Activated T-helper 9 cell treated with anti-CD3 and anti-CD28 coated beads, Interleukin-2, amount 50 U/mL, for 16 hours (primary cell): ENCODE results near the gene CCL27.

Experiments
- DNase-seq: peaks from one replicate; pipeline ENCODE4 v3.0.0-alpha.2; 2020; ENCODE audit warnings: low read depth

Gene CCL27, protein sequence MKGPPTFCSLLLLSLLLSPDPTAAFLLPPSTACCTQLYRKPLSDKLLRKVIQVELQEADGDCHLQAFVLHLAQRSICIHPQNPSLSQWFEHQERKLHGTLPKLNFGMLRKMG

DNA sequence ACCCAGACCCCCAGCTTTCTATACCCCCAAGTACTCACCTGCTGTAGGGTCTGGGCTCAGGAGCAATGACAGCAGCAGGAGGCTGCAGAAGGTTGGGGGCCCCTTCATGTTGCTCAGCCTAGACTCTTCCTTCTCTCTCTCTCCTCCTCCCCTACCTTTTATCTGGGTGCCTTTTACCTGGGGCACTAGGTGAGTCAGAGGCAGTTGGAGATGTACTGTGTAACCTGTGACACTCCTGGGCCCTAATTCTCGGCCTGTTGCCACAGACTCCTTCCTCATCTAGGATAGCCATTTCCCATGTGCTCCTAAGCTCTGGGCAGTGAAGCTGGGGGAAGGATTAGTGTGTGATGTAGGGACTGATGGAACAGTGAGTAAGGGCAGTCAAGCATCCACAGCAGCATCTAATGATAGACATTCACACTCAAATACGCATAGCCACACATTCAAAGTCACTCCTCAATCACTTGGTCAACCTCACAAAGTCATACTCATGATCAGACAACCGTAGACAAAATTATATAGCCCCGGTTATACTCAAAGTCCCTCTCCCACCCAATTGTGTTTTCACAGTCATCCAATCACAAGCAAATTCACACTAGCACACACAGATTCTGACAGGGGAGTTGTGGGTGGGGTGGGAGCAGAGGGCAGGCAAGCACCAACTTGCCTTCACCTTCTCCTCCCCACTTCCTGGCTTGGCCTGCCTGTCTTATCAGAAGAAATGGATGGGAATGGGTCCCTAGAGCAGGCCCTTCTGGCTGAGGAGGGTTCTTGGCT lies at the start of gene CCL27:
Gene CCL27 (minus strand): TSS at position 132 of the 777 bp plus-strand sequence. CDS start 24 bp downstream, at position 108.
- DNase-seq = no peak

DNA sequence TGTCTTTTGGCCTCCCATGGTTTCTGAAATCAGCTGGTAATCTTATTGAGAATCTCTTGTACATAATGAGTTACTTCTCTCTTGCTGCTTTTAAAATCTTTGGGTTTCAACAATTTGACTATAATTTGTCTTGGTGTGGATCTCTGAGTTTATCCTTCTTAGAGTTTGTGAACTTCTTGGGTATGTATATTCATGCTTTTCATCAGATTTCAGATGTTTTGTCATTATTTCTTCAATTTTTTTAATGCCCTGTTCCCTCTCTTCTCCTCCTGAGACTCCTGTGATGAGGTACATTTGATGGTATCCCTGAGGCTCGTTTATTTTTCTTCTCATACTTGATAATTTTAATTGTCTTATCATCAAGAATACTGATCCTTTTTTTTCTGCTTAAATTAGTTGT lies 49.7 kb upstream of the CCL27 start:
- DNase-seq = no peak

DNA sequence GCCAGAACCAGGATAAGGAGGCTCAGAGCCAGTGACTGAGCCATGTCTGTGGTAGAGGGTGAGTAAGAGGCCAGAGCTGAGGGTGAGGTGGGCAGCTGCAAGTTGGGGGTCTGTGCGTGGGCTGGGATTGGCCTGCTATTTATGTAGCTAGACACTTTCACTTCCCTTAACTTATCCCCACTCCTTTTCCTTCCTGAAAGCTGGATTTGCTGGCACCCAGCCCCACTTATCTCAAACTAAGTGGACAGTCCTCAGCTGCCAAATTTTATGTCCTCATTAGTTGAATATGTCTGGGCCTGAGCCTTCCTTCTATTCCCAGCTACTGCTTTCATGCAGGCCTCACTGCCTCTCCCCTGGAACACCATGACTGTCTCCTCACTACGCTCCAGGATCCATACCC lies 47.6 kb upstream of the CCL27 start, which contains the start of gene CCL21:
Gene CCL21 (minus strand): TSS at position 114 of the 400 bp plus-strand sequence. CDS start 70 bp downstream, at position 44.
- DNase-seq = no peak

DNA sequence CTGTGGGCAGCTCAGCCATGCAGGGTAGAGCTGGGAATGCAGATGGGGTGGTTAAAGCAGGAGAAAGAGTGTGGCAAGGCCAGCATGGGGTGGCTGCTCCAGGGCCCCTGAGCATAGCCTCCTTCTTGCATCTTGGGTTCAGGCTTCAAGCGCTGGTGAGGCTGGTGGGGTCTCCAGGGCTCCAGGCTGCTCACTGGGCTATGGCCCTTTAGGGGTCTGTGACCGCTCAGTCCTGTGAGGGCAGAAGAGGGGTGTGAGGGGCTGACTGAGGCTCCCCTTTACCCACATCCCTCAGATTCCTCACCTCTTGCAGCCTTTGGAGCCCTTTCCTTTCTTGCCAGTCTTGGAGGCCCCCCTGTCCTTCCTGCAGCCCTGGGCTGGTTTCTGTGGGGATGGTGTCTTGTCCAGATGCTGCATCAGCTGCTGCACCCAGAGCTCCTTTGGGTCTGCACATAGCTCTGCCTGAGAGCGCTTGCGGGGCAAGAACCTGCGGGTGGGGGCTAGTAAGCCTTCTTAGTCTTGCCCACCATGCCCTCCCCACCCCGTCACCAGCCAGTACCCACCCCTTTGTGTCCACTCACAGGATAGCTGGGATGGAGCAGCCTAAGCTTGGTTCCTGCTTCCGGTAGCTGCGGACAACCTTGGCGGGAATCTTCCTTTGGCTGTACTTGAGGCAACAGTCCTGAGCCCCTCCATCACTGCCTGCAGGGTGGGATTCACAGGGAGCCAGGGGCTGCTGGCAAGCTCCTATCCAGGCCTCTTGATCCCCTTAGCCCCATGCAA lies 46.9 kb upstream of the CCL27 start:
- no peak for DNase-seq

DNA sequence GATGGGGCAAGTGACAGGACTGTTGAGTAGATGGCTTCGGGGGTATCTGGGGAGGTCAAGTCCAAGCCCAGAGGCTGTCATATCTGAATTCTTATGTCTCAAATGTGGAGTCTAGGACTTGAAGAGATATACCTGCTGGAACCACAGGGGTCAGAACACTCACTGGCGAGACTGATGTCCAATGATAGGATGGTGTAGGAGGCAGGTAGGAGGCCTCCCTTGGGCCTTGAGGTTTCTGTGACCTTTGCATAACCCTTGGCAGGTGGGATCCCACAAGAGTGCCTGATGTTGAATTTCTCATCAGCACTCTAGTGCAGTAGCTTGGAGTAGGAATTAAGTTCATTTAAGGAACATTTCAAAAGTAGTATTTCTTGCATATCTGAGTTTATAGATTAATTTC lies 44.7 kb upstream of the CCL27 start:
- no peak for DNase-seq

DNA sequence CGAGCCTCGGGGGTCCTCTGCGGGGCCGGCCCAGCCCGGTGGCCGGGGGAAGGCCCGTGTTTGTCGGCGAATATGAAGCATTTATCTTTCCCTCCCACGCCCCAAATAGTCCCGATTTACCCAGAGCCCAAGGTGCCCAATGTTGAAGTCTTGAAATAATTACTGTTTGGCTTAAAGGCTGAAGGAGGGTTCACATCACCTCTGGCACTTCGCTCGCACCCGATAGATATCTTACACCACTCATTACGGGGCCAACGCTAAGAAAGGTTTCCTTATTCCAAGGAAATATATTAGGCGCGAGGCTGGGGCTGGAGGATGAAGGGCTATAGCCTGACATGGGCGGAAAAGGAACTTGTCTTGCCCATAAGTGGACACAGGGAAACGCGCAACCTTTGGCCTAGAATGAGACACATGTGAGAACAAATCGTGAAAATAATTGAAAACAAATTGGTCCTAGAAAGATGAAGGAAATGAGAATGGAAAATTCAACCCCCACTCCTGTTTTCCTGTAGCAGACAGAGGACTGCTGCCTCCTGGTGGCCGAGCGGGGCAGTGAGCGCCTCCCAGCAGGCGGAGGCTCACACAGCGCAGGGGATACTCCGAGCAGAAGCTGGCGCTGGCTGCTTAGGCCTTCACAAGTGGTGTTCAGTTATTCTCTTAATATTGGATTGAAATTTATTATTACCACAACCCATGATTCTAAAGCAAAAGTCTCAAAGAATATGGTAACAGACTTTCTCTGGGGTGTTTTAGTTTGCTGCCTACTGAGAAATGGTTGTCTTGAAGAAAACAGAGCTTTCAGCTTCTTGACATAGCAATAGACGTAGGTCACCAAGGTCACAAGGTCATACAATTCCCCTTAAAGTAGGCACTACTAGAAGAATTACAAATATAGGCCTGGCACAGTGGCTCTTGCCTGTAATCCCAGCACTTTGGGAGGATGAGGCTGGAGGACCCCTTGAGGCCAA lies 39.6 kb upstream of the CCL27 start:
- DNase-seq = peak; percentile 70

DNA sequence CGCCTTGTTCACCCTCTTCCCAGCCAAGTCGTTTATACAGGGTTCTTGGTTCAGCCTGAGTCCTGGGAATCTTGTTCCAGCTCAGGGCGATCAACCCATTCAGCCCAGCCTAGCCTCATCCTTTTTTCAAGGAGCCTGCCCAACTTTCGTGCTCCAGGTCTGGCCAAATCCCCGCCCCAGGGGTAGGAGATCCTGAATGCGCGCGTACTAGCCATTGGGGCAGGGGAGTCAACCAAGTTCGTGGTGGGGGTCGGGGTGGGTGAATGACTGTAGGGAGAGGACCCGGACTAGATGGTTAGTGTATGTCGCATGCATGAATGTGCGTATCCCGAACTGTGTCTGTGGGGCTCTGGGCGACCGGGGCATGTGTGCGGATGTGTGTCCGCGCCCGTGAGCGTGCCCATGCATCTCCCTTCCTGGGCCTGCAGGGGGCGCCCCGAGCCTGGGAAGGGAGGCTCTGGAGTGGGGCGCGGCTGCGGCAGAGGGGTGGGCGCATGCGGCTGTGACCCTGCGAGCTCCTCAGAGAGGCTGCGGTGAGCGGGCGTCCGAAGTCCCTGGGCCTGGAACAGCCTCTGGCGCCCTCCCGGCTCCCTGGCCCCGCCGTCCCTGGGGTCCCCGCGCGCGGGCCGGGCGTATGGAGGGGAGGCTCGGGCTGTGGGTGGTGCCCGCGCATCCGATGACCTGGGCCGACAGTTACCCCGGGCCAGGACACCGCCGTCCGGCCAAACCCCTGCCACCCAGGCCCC lies 38.7 kb upstream of the CCL27 start:
- peak; percentile 67 for DNase-seq

DNA sequence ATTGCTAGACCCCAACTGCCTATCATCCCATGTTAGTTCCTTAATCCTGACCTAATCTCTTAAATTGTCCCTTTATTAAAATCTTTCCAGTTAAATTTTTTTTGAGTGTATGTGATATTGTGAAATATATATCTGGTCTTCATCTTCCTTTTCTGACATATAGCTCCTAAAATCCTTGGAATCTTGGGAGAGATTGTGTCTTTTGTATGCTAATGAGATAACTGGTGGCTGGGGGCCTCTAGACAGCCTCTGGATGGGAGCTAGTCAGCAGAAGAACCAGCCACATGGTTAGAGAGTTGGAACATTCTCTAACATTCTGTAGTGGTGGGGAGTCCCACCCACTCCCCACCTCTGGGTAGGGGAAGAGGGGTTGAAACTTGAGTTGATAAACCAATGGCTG lies 32.4 kb upstream of the CCL27 start:
- DNase-seq = no peak

DNA sequence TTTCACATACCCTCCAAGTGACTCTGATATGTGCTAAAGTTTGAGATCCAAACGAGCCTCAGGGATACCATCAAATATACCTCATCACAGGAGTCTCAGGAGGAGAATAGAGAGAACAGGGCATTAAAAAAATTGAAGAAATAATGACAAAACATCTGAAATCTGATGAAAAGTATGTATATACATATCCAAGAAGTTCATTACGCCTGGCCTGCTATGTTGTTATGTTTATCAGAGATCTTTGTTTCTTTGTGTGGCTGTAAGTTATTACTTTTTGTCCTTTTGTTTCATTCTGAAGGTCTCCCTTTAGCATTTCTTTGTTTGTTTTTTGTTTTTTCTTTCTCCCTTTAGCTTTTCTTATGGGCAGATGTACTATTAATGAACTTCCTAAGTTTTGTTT lies 31.1 kb upstream of the CCL27 start:
- no peak for DNase-seq

DNA sequence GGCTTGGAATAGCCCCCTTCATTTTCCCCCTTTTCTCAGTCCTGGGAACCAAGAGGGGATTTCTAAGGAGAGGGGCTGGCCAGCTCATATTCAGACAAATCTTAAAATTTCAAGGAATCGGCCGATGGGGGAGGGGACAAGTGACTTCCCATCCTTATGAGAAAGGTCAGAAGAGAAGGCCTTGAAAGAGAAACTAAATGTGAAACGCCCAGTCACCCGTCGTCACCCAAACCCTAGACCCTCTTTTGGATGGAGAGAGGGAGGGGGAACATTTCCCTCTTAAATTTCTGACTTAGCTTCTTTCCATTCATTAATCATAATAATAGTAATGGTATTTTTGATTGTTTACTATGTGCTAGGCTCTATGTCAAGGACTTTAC lies 29.5 kb upstream of the CCL27 start:
- no peak for DNase-seq

DNA sequence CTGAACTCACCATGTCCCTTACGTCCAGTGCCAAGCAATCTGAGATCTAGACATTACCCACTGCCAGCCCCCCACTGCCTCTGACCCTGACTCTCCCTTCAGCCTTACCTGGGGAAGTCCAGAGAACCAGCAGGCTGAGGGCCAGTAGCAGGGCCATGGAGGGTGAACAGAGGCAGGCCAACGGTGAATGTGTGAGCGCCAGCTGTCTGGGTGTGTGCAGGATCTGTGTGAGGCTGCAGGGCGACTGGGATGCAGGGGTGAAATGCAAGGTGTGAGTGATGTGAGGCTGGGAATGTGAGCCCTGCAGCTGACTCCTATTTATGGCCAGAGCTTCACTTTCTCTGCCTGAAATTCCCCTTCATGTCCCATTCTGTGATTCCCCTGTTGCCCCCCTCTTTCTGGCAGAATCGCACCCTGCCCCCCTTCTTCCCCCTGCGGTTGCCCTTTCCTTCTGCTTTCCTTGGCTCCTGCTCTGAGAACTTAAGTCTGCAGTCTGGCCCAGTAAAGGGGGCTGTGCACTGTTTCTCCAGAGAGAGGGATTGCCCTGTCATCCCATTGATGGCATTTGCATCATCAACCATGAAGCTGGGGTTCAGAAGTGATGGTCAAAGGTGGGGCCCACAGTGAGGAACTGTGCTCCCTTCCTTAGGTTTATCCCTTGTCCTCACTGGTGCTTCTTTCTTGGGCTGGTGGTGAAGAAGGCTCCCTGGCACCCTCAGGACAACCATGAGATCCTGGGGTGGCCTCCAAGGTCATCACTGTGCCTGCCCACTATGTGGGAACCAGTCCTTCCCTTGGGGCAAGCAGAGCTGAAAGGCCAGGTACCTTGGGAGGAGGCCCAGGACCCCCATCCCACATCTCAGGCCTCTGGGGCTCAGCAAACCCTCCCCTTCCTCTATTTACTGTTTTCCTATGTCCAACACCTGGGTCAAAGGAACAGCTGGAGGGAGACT lies 28.8 kb upstream of the CCL27 start, which contains the start of gene CCL19:
Gene CCL19 (minus strand): TSS at position 294 of the 953 bp plus-strand sequence. CDS start 137 bp downstream, at position 157.
- DNase-seq = no peak

DNA sequence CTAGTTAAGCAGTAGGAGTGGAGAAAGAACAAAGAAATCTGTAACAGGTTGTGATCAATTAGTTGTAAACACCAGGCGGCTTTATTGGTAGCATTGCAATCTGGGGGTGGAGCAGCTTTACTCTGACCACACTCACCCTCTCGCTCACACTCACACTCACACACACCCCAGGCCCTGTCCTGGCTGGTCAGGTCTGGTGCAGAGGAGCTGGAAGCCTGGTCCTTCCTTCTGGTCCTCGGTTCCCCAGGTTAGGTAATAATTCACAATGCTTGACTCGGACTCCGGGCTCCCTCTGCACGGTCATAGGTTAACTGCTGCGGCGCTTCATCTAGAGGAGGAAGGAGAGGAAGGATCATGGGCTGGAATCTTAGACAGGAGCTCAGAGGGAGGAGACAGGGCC lies 27.1 kb upstream of the CCL27 start:
- no peak for DNase-seq

DNA sequence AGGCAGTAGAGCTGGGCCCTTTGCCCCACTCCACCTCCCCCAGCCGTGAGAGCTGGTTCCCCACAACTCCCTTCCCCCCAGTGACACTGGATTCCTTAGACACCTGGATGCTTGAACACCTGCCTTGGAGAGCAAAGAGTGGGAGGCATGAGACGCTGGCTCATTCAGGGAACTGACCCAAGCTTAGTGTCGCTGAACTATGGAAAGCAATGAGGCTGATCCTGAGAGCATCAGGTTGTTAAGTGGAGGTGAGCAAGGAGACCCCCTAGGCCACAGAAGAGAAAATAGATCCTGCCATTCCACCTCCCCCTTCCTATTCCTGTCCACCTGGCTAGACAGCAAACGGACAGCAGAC lies 26.6 kb upstream of the CCL27 start:
- DNase-seq = no peak

DNA sequence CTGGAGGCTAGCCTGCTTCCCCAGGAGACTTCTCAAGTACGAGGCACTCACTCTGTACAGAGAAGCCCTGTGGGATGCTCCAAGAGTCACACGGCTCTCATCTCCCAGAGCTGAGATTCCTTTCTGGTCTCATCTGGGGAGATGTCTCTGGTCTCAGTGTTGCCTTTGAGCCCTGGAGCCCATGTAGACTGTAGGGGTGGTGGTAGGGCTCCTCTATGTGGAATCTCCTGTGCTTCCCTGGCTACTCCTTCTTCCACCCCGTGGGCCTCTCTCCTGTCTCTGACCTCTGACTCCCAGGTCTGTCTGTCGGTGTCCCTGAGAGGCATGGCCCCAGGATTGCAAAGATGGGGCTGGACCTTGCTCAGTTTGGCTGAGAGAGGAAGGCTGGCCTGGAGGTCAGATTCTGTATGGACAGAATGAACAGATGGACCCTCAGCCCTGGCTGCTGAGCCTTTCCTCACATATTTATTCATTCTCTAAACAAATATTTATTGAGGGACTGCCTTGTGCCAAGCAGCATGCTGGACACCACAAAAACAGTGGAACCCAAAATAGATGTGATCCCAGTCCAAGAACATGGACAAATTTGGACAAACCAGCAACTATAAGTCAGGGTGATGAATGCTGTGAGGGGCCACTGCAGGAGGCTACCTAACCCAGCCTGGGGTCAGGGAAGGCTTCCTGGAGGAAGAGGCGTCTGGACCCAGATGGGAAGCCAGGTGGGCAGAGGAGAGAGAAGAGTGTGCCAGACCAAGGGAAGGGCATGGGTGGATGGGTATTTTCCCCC lies 26.1 kb upstream of the CCL27 start:
- no peak for DNase-seq

DNA sequence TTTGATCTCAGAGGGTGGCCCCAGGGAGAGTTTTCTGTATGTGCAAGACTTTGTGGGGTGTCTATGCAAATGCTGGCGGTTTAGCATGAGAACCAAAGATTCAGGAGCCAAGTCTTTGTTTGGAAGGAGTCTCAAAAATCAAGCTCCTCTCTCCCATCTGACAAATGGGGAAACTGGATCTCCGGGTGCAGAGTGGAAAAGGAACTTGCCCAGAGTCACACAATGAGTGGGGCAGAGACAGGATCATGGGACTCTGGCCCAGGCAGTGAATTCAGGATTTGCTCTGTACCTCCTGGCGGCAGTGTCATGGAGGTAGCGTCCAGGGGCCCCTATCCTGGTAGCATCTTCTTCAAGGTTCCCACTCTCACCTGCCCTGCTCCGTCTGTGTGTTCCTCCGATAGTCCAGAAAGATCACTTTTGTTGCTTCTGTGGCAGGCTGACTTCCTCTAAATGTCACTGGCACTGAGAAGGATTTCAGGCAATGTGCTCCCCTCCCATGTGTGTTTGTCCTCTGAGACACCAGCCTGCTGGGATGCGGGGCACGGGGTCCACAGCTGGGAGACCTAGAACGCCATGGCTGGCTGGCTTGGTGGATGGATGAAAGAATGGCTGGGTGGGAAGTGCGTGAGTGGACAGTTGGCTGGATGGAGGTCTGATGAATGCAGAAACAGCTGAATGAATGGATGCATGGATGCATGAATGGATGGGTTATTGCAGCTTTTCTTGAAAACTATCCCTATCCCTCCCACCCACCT lies 25.0 kb upstream of the CCL27 start:
- no peak for DNase-seq

DNA sequence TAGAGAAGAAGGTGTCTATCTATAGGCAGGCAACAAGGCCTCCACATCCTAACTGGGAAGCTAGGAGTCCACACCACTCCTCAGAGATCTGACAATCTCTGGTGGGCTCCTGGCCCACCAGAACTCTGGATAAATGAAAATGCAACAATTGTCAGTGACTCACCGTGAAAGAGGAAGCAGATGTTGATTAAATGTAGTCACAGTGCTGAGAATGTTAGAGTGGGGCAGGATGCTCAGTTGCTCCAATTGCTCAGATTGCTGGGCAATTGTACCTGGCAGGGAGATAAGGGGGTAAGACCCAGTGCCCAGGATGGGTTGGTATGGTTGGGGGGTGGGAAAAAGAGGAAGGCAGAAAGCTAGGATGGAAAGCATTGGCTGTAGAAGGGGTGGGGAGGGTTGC lies 24.3 kb upstream of the CCL27 start:
- DNase-seq = no peak

DNA sequence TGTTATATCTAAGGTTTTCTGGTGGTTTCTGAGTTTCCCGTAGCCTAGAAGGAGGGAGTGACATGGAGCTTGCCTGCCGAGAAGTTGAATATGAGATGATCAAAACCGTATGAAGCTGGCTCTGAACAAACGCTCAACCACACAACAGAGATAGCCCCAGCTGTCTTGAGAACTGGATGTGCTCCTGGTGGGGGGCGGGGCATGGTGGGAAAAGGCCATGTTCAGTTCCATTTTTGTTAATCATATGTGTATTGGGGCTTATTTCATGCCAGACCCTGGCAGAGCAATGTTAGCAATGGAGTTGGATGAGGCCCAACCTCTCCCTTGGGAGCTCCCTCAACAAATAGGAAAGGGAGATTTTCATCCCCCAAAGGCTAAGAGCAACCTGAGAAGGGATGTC lies 23.8 kb upstream of the CCL27 start:
- no peak for DNase-seq

DNA sequence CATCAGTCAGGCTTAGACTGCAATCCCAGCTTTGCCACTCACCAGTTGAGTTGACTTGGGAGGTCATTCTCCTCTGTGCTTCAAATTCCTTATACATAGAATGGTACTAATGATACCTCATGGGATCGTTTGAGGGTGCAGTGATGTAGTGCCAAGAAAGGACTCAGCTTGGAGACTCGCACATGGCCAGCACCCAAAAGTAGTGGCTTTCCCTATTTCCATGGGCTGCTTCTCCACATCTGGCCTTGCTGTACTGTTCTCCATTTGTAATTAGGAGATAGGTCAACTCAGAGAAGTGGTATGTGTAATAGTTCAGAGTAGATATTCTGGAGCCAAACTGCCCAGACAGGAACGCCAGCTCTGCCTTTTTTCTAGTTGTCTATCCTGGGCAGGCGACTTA lies 23.1 kb upstream of the CCL27 start:
- no peak for DNase-seq
